K562 (cell line): ENCODE results near the gene TADA2A.

Experiments
- CEBPB ChIP-seq: fragments of 450-650 bp; IDR thresholded peaks from 2 replicates; pipeline ENCODE4 v1.6.1; 2016; ENCODE audit warnings: missing genetic modification characterization, missing compliant biosample characterization
- CREB1 ChIP-seq, 2 experiments: sonication (generic) in 1 of 2; formaldehyde crosslinking in 1 of 2; IDR thresholded peaks; 2 replicates each; pipeline versions ENCODE4 v1.6.1 to v1.8.0; 2012 to 2022; ENCODE audit warnings: inconsistent platforms in 1 of 2, mild to moderate bottlenecking in 1 of 2, missing genetic modification reagents in 1 of 2, moderate library complexity in 1 of 2
- EP300 ChIP-seq: IDR thresholded peaks from 2 replicates; pipeline ENCODE4 v1.6.1; 2012; ENCODE audit warnings: low read length, improper control_type of control experiment
- PREB ChIP-seq: sonication (generic); formaldehyde crosslinking; IDR thresholded peaks from 2 replicates; pipeline ENCODE4 v1.8.1; 2023; ENCODE audit warnings: mild to moderate bottlenecking, missing genetic modification reagents
- RBFOX2 ChIP-seq: fragments of 200-400 bp; formaldehyde crosslinking; IDR thresholded peaks from 2 replicates; pipeline ENCODE4 v1.6.1; 2017; ENCODE audit warnings: low read depth, mild to moderate bottlenecking, low read length, moderate library complexity
- ZNF140 ChIP-seq: fragments of 250-450 bp; sonication (Bioruptor Pico); IDR thresholded peaks from 2 replicates; pipeline ENCODE4 v1.8.0; 2021; ENCODE audit warnings: moderate library complexity, mild to moderate bottlenecking, inconsistent platforms

- TF ChIP-seq CREB1 (IDR thresholded peaks at IDR 0.05) = no peak
- no peak for TF ChIP-seq CREB1 (CRISPR knock-in tag; IDR thresholded peaks at IDR 0.05)
- no peak for TF ChIP-seq RBFOX2
- TF ChIP-seq EP300 = no peak
- no peak for TF ChIP-seq CEBPB (tag)
- no peak for TF ChIP-seq ZNF140
- TF ChIP-seq PREB = no peak
These were observed 14.6 kb upstream of the TADA2A start for GRCh38 chr17:37392024-37392590.
